Measurements from ENCODE around the gene HDHD5.

Gene HDHD5

DNA sequence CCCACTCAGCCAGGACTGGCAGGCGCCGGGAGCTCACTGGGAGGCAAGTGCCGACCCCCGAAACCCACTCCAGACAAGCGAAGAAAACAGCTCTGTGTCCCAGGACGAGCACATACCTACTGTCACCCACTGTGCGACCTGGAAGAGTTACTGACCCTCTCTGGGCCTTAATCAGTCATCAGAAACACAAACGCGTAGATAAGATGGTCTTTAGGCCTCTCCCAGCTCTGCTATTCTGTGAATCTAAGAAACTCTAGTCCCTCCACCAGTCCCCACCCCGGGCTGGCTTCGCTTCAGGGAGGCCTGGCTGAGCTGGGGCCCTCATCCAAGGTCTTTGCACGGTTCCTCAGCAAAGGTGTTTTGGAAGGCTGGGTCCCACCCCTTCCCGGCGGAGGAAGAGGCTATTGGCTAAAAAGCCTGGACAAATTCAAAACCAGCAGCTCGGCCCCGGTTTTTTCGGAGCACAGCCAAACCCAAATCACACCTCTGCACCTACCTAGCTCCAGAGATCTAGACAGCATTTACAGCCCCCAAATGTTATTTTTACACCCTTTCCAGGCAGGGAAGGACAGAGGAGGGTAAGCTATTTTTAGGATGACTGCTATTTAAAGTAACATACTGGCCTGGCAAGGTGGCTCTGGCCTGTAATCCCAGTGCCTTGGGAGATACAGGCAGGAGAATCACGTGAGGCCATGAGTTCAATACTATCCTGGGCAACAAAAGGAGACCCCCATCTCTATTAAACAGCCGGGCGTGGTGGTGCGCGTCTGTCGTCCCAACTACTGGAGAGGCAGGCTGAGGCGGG is 13.2 kb upstream of the HDHD5 start:
- peak overlapping the region; percentile 73 for H3K4me3 ChIP-seq (ENCODE audit: low read depth, low read length)
- H3K27me3 ChIP-seq (ENCODE audit: control insufficient read depth, insufficient read depth, low read length): no peaks in the 10 kb centered on the region
- H3K27ac ChIP-seq (ENCODE audit: low read depth, low read length): peak overlapping the region; percentile 90
- peak overlapping the region; percentile 54 for H3K9ac ChIP-seq (ENCODE audit: low read depth, low read length)
- no peaks in the 10 kb centered on the region for H3K36me3 ChIP-seq (ENCODE audit: control insufficient read depth, insufficient read depth, low read length)
- H3K4me1 ChIP-seq (ENCODE audit: control insufficient read depth, insufficient read depth, low read length): peaks cover 11% of the 10 kb centered on the region
- H3K9me3 ChIP-seq (ENCODE audit: control insufficient read depth, insufficient read depth, low read length): no peaks in the 10 kb centered on the region

GRCh38 chr22:17171153-17172028 is 12.3 kb upstream of the HDHD5 start:
- H3K36me3 ChIP-seq (ENCODE audit: control insufficient read depth, insufficient read depth, low read length): no peaks in the 10 kb centered on the region
- no peaks in the 10 kb centered on the region for H3K9me3 ChIP-seq (ENCODE audit: control insufficient read depth, insufficient read depth, low read length)

GRCh38 chr22:17167486-17167885 is 8.4 kb upstream of the HDHD5 start:
- Histone ChIP-seq H3K27ac (ENCODE audit: low read depth, low read length) (no peak overlapping the region), H3K9ac (ENCODE audit: low read depth, low read length) (no peak overlapping the region), H3K4me3 (ENCODE audit: low read depth, low read length) (no peak overlapping the region), H3K27me3 (ENCODE audit: control insufficient read depth, insufficient read depth, low read length) (no peaks in the 10 kb centered on the region), H3K4me1 (ENCODE audit: control insufficient read depth, insufficient read depth, low read length) (peaks cover 7% of the 10 kb centered on the region), H3K9me3 (ENCODE audit: control insufficient read depth, insufficient read depth, low read length) (no peaks in the 10 kb centered on the region), H3K36me3 (ENCODE audit: control insufficient read depth, insufficient read depth, low read length) (no peaks in the 10 kb centered on the region)

More at GRCh38 chr22:17171153-17172028, 12.3 kb upstream of the HDHD5 start:
- H3K9ac ChIP-seq (ENCODE audit: low read depth, low read length): peak overlapping the region; percentile 54
- no peaks in the 10 kb centered on the region for H3K27me3 ChIP-seq (ENCODE audit: control insufficient read depth, insufficient read depth, low read length)
- H3K4me1 ChIP-seq (ENCODE audit: control insufficient read depth, insufficient read depth, low read length): peaks cover 11% of the 10 kb centered on the region
- peak overlapping the region; percentile 90 for H3K27ac ChIP-seq (ENCODE audit: low read depth, low read length)
- H3K4me3 ChIP-seq (ENCODE audit: low read depth, low read length): peak overlapping the region; percentile 73

DNA sequence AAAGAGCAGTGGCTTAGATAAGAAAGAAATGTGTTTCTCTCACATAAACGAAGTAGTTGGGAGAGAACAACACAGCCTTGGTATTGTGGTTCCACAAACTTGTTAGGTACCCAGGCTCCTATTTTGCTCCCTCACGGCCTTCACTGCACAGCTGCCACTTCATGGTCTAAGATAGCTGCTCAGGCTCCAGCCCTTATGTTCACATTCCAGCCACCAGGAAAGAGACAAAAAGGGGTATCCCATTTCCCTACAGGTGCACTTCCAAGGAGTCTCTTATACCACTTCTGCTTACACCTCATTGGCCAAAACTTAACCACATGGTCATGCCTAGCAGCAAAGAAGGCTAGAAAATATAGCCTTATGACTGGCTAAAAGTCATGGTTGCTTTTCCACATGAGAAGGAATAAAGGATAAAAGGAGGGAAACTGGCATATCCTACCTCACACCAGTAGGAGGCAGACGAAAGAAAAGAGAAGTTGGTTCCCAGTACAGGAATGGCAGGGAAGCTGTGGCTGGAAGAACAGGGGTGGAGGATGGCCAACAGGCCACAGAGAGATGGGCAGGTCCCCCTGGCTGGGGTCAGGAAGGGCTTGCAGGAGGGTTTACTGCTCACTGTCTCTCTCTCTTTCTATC is 5.4 kb upstream of the HDHD5 start:
- Histone ChIP-seq H3K4me3 (ENCODE audit: low read depth, low read length) (no peak overlapping the region), H3K27ac (ENCODE audit: low read depth, low read length) (no peak overlapping the region), H3K4me1 (ENCODE audit: control insufficient read depth, insufficient read depth, low read length) (no peaks in the 10 kb centered on the region), H3K9ac (ENCODE audit: low read depth, low read length) (no peak overlapping the region), H3K9me3 (ENCODE audit: control insufficient read depth, insufficient read depth, low read length) (no peaks in the 10 kb centered on the region), H3K36me3 (ENCODE audit: control insufficient read depth, insufficient read depth, low read length) (no peaks in the 10 kb centered on the region), H3K27me3 (ENCODE audit: control insufficient read depth, insufficient read depth, low read length) (no peaks in the 10 kb centered on the region)

DNA sequence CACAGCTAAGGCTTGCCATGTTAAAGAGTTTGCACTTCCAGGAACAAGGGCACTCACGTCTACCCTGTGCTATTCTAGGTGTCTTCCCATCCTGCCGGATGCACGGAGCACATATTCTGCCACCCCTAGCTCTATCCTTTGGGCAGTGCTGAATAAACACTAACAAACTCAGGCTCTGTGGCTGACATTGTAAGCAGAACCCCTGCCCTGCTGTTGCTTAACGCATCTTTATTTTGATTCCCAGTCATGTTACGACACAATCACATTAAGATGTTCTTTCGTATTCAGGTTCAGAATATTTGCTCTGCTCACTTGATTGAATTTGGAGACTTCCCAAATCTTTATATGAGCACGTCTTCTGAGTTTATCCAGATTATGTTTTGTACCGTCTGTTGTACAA is 3.7 kb upstream of the HDHD5 start:
- no peaks in the 10 kb centered on the region for H3K9me3 ChIP-seq (ENCODE audit: control insufficient read depth, insufficient read depth, low read length)
- peaks cover under 1% of the 10 kb centered on the region; the same call in 1 of the 2 replicates for H3K36me3 ChIP-seq (ENCODE audit: control insufficient read depth, insufficient read depth, low read length)
- H3K27ac ChIP-seq (ENCODE audit: low read depth, low read length): no peak overlapping the region
- H3K4me1 ChIP-seq (ENCODE audit: control insufficient read depth, insufficient read depth, low read length): no peaks in the 10 kb centered on the region
- no peak overlapping the region for H3K9ac ChIP-seq (ENCODE audit: low read depth, low read length)
- H3K4me3 ChIP-seq (ENCODE audit: low read depth, low read length): no peak overlapping the region
- no peaks in the 10 kb centered on the region for H3K27me3 ChIP-seq (ENCODE audit: control insufficient read depth, insufficient read depth, low read length)

- H3K36me3 ChIP-seq (ENCODE audit: control insufficient read depth, insufficient read depth, low read length): peaks cover 5% of the 10 kb centered on the region
- no peak overlapping the region for H3K27ac ChIP-seq (ENCODE audit: low read depth, low read length)
- H3K4me3 ChIP-seq (ENCODE audit: low read depth, low read length): no peak overlapping the region
- no peaks in the 10 kb centered on the region for H3K27me3 ChIP-seq (ENCODE audit: control insufficient read depth, insufficient read depth, low read length)
- no peaks in the 10 kb centered on the region; the same call in 1 of the 2 replicates for H3K4me1 ChIP-seq (ENCODE audit: control insufficient read depth, insufficient read depth, low read length)
- H3K9me3 ChIP-seq (ENCODE audit: control insufficient read depth, insufficient read depth, low read length): no peaks in the 10 kb centered on the region
- H3K9ac ChIP-seq (ENCODE audit: low read depth, low read length): no peak overlapping the region
These were observed 2.9 kb upstream of the HDHD5 start for GRCh38 chr22:17161991-17162390.

- peak overlapping the region; percentile 72 for H3K27ac ChIP-seq (ENCODE audit: low read depth, low read length)
- H3K36me3 ChIP-seq (ENCODE audit: control insufficient read depth, insufficient read depth, low read length): peaks cover 10% of the 10 kb centered on the region
- peak overlapping the region; percentile 83 for H3K9ac ChIP-seq (ENCODE audit: low read depth, low read length)
- no peaks in the 10 kb centered on the region for H3K27me3 ChIP-seq (ENCODE audit: control insufficient read depth, insufficient read depth, low read length)
- H3K4me1 ChIP-seq (ENCODE audit: control insufficient read depth, insufficient read depth, low read length): no peaks in the 10 kb centered on the region; the same call in 1 of the 2 replicates
- H3K9me3 ChIP-seq (ENCODE audit: control insufficient read depth, insufficient read depth, low read length): no peaks in the 10 kb centered on the region
- peak overlapping the region; percentile 77 for H3K4me3 ChIP-seq (ENCODE audit: low read depth, low read length)
These were observed 451 bp upstream of the HDHD5 start for GRCh38 chr22:17159504-17159951.

DNA sequence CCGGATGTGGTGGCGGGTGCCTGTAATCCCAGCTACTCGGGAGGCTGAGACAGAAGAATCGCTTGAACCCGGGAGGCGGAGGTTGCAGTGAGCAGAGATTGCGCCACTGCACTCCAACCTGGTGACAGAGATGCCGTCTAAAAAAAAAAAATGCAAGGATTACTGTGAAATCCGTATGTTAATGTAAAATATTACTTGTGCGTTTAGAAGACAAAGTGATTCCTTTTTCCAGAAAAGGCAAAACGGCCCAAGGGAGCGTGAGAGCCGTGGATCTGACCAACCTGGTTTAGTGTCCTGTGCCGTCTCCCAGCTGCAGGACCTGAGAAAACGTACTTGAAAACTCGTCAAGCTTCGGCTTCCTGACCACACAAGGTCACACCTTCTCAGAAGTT is 905 bp downstream of the HDHD5 start:
- Histone ChIP-seq H3K9me3 (ENCODE audit: control insufficient read depth, insufficient read depth, low read length) (no peaks in the 10 kb centered on the region), H3K27me3 (ENCODE audit: control insufficient read depth, insufficient read depth, low read length) (no peaks in the 10 kb centered on the region), H3K36me3 (ENCODE audit: control insufficient read depth, insufficient read depth, low read length) (peaks cover 10% of the 10 kb centered on the region), H3K27ac (ENCODE audit: low read depth, low read length) (peak overlapping the region; percentile 72), H3K9ac (ENCODE audit: low read depth, low read length) (peak overlapping the region; percentile 71; the same call in 1 of the 2 replicates), H3K4me1 (ENCODE audit: control insufficient read depth, insufficient read depth, low read length) (no peaks in the 10 kb centered on the region; the same call in 1 of the 2 replicates), H3K4me3 (ENCODE audit: low read depth, low read length) (peak overlapping the region; percentile 77)

DNA sequence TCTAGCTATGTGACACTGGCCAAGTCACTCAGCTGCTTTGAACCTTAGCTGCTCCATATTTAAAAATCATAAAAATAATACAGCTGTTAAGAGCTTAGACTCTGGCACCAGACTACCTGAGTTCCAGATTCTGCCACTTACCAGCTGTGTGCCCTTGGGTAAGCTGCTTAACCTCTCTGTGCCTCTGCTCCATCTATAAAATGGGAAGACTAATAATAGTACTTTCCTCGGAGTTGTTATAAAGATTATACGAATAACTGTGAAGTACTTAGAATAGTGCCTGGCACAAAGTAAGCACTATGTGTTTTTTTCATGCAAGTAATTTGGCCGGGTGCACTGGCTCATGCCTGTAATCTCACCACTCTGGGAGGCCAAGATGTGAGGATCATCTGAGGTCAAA is 1.4 kb downstream of the HDHD5 start:
- no peaks in the 10 kb centered on the region; the same call in 1 of the 2 replicates for H3K4me1 ChIP-seq (ENCODE audit: control insufficient read depth, insufficient read depth, low read length)
- H3K4me3 ChIP-seq (ENCODE audit: low read depth, low read length): no peak overlapping the region
- no peak overlapping the region for H3K27ac ChIP-seq (ENCODE audit: low read depth, low read length)
- H3K9ac ChIP-seq (ENCODE audit: low read depth, low read length): no peak overlapping the region
- H3K9me3 ChIP-seq (ENCODE audit: control insufficient read depth, insufficient read depth, low read length): no peaks in the 10 kb centered on the region
- no peaks in the 10 kb centered on the region for H3K27me3 ChIP-seq (ENCODE audit: control insufficient read depth, insufficient read depth, low read length)
- peaks cover 10% of the 10 kb centered on the region for H3K36me3 ChIP-seq (ENCODE audit: control insufficient read depth, insufficient read depth, low read length)

DNA sequence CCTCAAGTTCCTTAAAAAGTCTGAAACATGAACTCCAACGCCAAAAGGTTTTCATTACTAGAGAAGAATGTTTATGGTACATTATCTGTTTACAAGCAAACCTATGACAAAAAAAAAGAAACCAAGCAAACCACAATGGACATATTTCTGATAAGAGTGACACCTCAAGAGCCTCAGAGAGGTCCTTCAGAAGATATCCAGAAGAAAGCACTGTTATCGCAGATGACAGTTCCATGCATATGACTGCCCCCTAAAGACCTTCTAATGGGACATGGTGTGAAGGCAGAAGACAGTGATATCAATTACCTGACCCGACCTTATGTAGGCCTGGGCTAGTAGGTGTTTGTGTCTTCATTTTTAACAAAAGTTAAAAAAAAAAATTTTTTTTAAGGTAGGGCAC is 3.1 kb downstream of the HDHD5 start:
- Histone ChIP-seq H3K4me1 (ENCODE audit: control insufficient read depth, insufficient read depth, low read length) (no peaks in the 10 kb centered on the region; the same call in 1 of the 2 replicates), H3K27ac (ENCODE audit: low read depth, low read length) (no peak overlapping the region), H3K27me3 (ENCODE audit: control insufficient read depth, insufficient read depth, low read length) (no peaks in the 10 kb centered on the region), H3K9ac (ENCODE audit: low read depth, low read length) (no peak overlapping the region), H3K9me3 (ENCODE audit: control insufficient read depth, insufficient read depth, low read length) (no peaks in the 10 kb centered on the region), H3K36me3 (ENCODE audit: control insufficient read depth, insufficient read depth, low read length) (peaks cover 10% of the 10 kb centered on the region), H3K4me3 (ENCODE audit: low read depth, low read length) (no peak overlapping the region)
